Stimulated activated CD4-positive, alpha-beta T cell treated with anti-CD3 and anti-CD28 coated beads, Interleukin-2, amount 100 ng/mL, for 24 hours (primary cell): ENCODE measurements around the gene PSMD1.

ENCODE experiments used
- DNase-seq, 2 donors: peaks; one replicate each; pipeline ENCODE4 v3.0.0-alpha.2; 2020

Gene PSMD1

GRCh38 chr2:231212329-231212845, 155.7 kb downstream of the PSMD1 start:
- no peak for DNase-seq

DNA sequence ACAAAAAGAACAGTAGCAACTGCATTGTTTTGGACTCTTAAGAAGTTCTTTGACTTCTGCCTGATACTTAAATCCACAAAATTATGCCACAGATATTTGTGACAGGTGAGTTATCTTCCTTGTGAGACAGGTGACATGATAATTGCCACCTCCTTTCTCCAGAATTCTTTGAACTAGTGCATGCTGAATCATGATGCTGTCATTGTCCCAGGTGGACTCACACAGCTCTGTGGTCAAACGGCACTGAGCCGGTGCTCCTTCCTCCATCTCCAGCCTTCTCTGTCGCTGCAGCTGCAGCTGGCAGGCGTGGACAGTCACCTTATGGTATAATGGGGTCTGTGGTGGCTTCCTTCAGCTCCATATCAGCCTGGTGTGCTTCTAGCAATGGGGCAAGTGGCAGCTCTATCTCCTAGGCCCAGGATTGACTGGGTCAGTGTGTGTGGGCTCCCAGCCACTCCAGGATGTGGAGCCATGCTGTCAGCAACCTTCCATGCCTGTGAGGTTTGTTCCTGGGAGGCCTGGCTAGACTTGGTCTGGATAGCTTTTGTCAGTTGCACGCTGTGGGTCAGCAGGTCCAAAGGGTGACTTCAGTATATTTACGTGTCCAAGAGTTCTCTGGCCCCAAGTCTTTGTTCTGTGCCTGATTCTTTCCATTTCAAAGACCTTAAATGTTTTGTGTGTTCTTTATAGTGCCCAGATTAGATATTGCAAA, 157.4 kb downstream of the PSMD1 start:
- DNase-seq, result no peak

- DNase-seq, result no peak
Observed at GRCh38 chr2:231218366-231218765, 161.7 kb downstream of the PSMD1 start.

DNA sequence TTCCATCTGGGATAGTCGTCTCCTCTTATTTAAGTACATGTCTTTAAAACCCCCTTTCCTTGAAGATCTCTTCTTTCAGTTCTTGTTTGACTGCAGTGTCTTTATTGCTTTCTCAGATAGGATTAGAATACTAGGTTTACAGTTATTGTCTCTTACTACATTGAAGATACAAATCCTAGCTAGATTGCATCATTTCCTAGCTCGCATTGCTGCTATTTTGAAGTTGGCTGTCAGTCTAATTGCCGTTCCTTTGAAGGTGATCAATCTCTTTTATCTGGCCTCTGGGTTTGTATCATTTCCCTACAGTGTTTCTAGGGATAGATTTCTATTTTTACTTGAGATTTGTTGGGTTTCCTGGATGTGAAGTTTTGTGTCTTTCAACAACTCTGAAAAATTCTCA, 162.6 kb downstream of the PSMD1 start:
- DNase-seq, result no peak

GRCh38 chr2:231221761-231222160, 165.1 kb downstream of the PSMD1 start:
- DNase-seq, result no peak
